TTC549 (cell line): ENCODE results near the gene FAM120C.

ENCODE experiments used
- FAIRE-seq: peaks from 2 replicates; lab custom pipeline; 2012; peaks lifted over from hg19 to GRCh38; lab: Jason Lieb, UNC

Gene FAM120C

DNA sequence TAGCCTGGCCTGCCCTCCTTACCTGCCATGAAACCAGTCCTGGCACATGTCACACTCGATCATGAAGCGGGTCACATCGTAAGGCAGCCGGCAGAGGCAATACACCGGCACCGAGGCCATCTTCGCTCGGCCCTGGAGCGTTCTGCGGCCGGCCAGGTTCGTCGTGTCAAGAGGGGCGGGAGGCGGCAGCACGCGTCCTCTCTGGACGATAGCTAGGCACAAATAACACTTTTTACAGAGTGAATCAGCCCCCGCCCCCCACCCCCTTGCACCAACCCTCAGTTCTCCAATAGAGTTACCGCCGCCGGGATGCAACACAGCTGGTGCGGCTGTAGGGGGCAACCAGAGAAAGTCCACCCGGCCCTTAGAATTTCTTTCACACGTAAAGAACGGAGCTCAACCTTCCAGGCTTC, 140.4 kb downstream of the FAM120C start:
- no peak for FAIRE-seq

GRCh38 chrX:54030329-54030728, 152.7 kb downstream of the FAM120C start:
- FAIRE-seq: no peak

DNA sequence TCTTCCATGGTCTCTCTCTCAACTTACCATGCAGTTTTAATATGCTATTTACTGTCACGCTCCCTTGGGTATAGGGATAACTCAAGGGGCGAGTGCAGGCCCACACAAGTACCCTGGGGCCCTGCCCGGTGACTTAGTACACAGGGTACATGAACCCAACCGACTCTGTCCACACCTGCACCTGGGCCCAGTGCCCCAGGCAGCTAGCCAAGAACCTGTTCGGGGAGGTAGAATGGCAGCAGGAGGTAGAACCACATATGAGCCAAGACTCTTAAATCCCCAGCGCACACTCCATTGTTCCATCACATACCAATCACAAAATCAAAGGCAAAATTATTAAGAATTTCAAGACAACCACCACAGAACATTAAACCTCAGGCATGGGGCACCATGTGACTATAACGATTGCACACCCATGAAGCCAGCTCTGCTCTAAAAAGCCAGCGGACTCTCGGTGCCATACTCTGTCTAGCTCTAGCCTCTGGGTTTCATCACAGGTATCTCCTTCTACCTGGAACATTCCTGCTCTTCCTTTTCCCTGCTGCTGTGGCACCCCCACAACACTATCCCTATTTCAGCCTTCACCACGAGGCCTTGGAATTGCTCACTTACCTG, 153.4 kb downstream of the FAM120C start:
- no peak for FAIRE-seq

DNA sequence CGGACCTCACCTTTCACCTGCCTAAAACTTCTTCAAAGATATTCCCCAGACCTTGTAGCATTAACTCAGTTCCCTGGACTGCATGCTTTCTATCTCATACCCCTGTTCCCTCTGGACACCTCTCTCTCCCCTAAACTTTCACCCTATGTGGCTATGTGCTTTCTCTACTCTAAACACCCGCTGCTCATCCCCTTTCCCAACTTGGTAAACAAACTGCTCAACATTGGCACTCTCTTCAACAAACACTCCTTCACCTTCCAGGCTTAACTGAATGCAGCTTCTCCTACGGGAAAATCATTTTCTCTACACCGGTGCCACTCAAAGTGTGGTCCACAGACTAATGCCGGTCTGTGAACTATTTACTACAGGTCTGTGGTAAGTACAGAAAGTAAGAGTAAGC, 158.7 kb downstream of the FAM120C start:
- FAIRE-seq: no peak
